Tibial nerve (tissue), 4 donors: ENCODE data around the gene PTTG1.

Experiments used
- CTCF ChIP-seq, 5 experiments: fragments of 200-600 bp in 3 of 5; fragments of 450-650 bp in 2 of 5; sonication (generic) in 3 of 5; IDR thresholded peaks; one replicate each; pipeline ENCODE4 v1.5.1; 2016 to 2019; ENCODE audit warnings: antibody characterized with exemption in 5 of 5, mild to moderate bottlenecking in 3 of 5, moderate library complexity in 2 of 5
- EP300 ChIP-seq, 2 donors: sonication (generic); formaldehyde crosslinking; IDR thresholded peaks; one replicate each; pipeline ENCODE4 v1.6.1; 2017; ENCODE audit warnings: antibody characterized with exemption in 2 of 2, mild to moderate bottlenecking in 1 of 2

- no peak for TF ChIP-seq CTCF (IDR thresholded peaks at IDR 0.05)
- TF ChIP-seq EP300 (IDR thresholded peaks at IDR 0.05): no peak
These were observed 13.9 kb downstream of the PTTG1 start for GRCh38 chr5:160435532-160435931.
